Epithelial cell of proximal tubule (primary cell): ENCODE data around the gene FUT9. TPM values are rescaled to one million over a fixed set of nuclear protein-coding genes. Genes with fewer than 3 reads are reported as not detected.

Source experiments
- DNase-seq: peaks from one replicate; pipeline ENCODE4 v3.0.0-alpha.2; 2011; ENCODE audit warnings: low read depth
- H3K4me3 ChIP-seq: 2 replicates; pipeline ENCODE4 v1.5.1; 2011; ENCODE audit warnings: low read depth, mild to moderate bottlenecking, low read length
- CTCF ChIP-seq: conservative IDR thresholded peaks from 2 replicates; pipeline ENCODE4 v1.5.1; 2012; ENCODE audit warnings: low read depth, mild to moderate bottlenecking, low read length
- total RNA-seq: library from RNA; depleted of rRNA; stranded (reverse); fragments of >200 nt; gene quantifications from 2 replicates; pipeline ENCODE4 v1.2.3, GENCODE V29; 2015

Gene FUT9
- total RNA-seq, 1 donor from 2014 or later: 0.46 TPM

- no peak for DNase-seq
- no peak for TF ChIP-seq CTCF
- no peak overlapping the region for H3K4me3 ChIP-seq
Observed at GRCh38 chr6:96001891-96002575, 13.7 kb upstream of the FUT9 start.

GRCh38 chr6:96002576-96002910 is 13.2 kb upstream of the FUT9 start:
- H3K4me3 ChIP-seq: no peak overlapping the region
- TF ChIP-seq CTCF: no peak
- DNase-seq: no peak

GRCh38 chr6:96002912-96003311 is 12.9 kb upstream of the FUT9 start:
- TF ChIP-seq CTCF: no peak
- H3K4me3 ChIP-seq: no peak overlapping the region
- no peak for DNase-seq

- H3K4me3 ChIP-seq: no peak overlapping the region
- no peak for DNase-seq
- no peak for TF ChIP-seq CTCF
Observed at GRCh38 chr6:96007663-96008062, 8.1 kb upstream of the FUT9 start.

GRCh38 chr6:96013531-96013930 is 2.2 kb upstream of the FUT9 start:
- DNase-seq: no peak
- TF ChIP-seq CTCF: no peak
- H3K4me3 ChIP-seq: no peak overlapping the region

- no peak for DNase-seq
- TF ChIP-seq CTCF: no peak
- peak overlapping the region; percentile 37 for H3K4me3 ChIP-seq
Observed at GRCh38 chr6:96014846-96015517, 792 bp upstream of the FUT9 start.

GRCh38 chr6:96016334-96017069 is 728 bp downstream of the FUT9 start:
- no peak for DNase-seq
- TF ChIP-seq CTCF: no peak
- peak overlapping the region; percentile 37 for H3K4me3 ChIP-seq
